DND-41 (cell line): ENCODE data around the gene PCDH9.

Source experiments
- ATAC-seq: fragments of 200-7000 bp; cut with Tn5 transposase; 3 replicates; pipeline ENCODE4 v1.9.1; 2021; ENCODE audit warnings: low read depth; ENCODE audit not compliant: insufficient read depth
- DNase-seq: peaks from one replicate; pipeline ENCODE4 v3.0.0-alpha.2; 2020
- H2AFZ ChIP-seq: 2 replicates; pipeline ENCODE4 v1.6.0; 2012; ENCODE audit warnings: low read depth, low read length
- H3K27ac ChIP-seq: 2 replicates; pipeline ENCODE4 v1.5.1; 2012; ENCODE audit warnings: low read length, inconsistent platforms
- H3K27me3 ChIP-seq: fragments of 200-600 bp; sonication (generic); 2 replicates; pipeline ENCODE4 v1.6.0; 2012; ENCODE audit warnings: low read length, mild to moderate bottlenecking, inconsistent platforms; ENCODE audit not compliant: insufficient read depth, poor library complexity
- H3K36me3 ChIP-seq: 2 replicates; pipeline ENCODE4 v1.5.1; 2012; ENCODE audit warnings: low read length, inconsistent platforms; ENCODE audit not compliant: insufficient read depth
- H3K4me1 ChIP-seq: 2 replicates; pipeline ENCODE4 v1.5.1; 2012; ENCODE audit warnings: mild to moderate bottlenecking, low read length; ENCODE audit not compliant: insufficient read depth
- H3K4me2 ChIP-seq: 2 replicates; pipeline ENCODE4 v1.6.0; 2012; ENCODE audit warnings: mild to moderate bottlenecking, moderate library complexity, low read length, inconsistent platforms; ENCODE audit not compliant: insufficient read depth
- H3K4me3 ChIP-seq, 2 experiments: fragments of 200-600 bp in 1 of 2; shearing (Covaris generic) in 1 of 2; 2 replicates each; pipeline ENCODE4 v1.5.1; 2012 to 2016; ENCODE audit warnings: inconsistent platforms in 2 of 2, low read length in 2 of 2, mild to moderate bottlenecking in 2 of 2, low read depth in 1 of 2, moderate library complexity in 1 of 2
- H3K79me2 ChIP-seq: 2 replicates; pipeline ENCODE4 v1.6.0; 2012; ENCODE audit warnings: low read length, inconsistent platforms; ENCODE audit not compliant: insufficient read depth
- H3K9ac ChIP-seq: 2 replicates; pipeline ENCODE4 v1.6.0; 2012; ENCODE audit warnings: low read depth, mild to moderate bottlenecking, inconsistent platforms, low read length, moderate library complexity
- H3K9me3 ChIP-seq: 2 replicates; pipeline ENCODE4 v1.5.1; 2012; ENCODE audit warnings: low read length, moderate library complexity, mild to moderate bottlenecking, inconsistent platforms; ENCODE audit not compliant: insufficient read depth, severe bottlenecking
- H4K20me1 ChIP-seq: 2 replicates; pipeline ENCODE4 v1.6.0; 2012; ENCODE audit warnings: low read length; ENCODE audit not compliant: insufficient read depth
- CTCF ChIP-seq: IDR thresholded peaks from 2 replicates; pipeline ENCODE4 v1.5.1; 2012; ENCODE audit warnings: borderline replicate concordance, low read length, moderate library complexity, mild to moderate bottlenecking; ENCODE audit not compliant: poor library complexity, severe bottlenecking; ENCODE audit errors: extremely low read depth
- EZH2 ChIP-seq: IDR thresholded peaks from 3 replicates; pipeline ENCODE4 v1.6.1; 2012; ENCODE audit warnings: borderline replicate concordance, low read depth, mild to moderate bottlenecking, moderate library complexity, low read length, inconsistent platforms; ENCODE audit not compliant: severe bottlenecking

PCDH9 gene

GRCh38 chr13:66809485-66809884 lies 420.7 kb downstream of the PCDH9 start:
- no peaks in the 10 kb centered on the region for H3K9me3 ChIP-seq
- H3K36me3 ChIP-seq = no peaks in the 10 kb centered on the region
- no peak overlapping the region for H3K9ac ChIP-seq
- H3K27ac ChIP-seq = no peak overlapping the region
- no peak overlapping the region for H3K4me2 ChIP-seq
- H4K20me1 ChIP-seq = no peaks in the 10 kb centered on the region
- no peaks in the 10 kb centered on the region for H3K4me1 ChIP-seq
- H2AFZ ChIP-seq = no peak overlapping the region
- DNase-seq (no peak), ATAC-seq (no peak)
- H3K4me3 ChIP-seq = no peak overlapping the region
- no peaks in the 10 kb centered on the region for H3K79me2 ChIP-seq
- TF ChIP-seq CTCF (no peak), EZH2 (no peak)
- no peaks in the 10 kb centered on the region for H3K27me3 ChIP-seq

GRCh38 chr13:66807251-66807650 lies 422.9 kb downstream of the PCDH9 start:
- H3K27ac ChIP-seq = no peak overlapping the region
- H3K4me2 ChIP-seq = no peak overlapping the region
- H3K4me3 ChIP-seq = no peak overlapping the region
- H3K79me2 ChIP-seq = no peaks in the 10 kb centered on the region
- H3K36me3 ChIP-seq = no peaks in the 10 kb centered on the region
- DNase-seq (no peak), ATAC-seq (no peak)
- no peaks in the 10 kb centered on the region for H3K4me1 ChIP-seq
- no peaks in the 10 kb centered on the region for H3K9me3 ChIP-seq
- no peak overlapping the region for H3K9ac ChIP-seq
- H2AFZ ChIP-seq = no peak overlapping the region
- H4K20me1 ChIP-seq = no peaks in the 10 kb centered on the region
- TF ChIP-seq EZH2 (no peak), CTCF (no peak)
- H3K27me3 ChIP-seq = no peaks in the 10 kb centered on the region

DNA sequence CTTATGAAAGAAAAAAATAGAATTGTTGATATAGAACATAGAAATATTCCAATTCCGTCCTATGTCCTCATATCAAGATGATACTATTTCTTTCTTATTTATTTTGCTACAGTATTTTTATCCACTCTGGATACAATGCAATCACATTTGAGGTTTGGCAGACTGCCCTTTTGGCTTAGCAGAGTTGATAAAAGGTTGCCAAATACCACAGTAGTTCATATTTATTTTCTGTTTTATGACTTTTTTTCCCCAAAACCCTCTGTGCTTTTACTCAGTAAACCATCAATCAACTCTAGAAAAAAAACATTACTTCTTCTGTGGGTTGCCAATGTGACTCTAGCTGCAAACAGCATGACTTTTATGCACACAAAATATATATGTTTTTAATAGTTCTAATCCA lies 424.5 kb downstream of the PCDH9 start:
- Histone ChIP-seq H3K4me1 (no peaks in the 10 kb centered on the region), H3K9me3 (no peaks in the 10 kb centered on the region), H3K36me3 (no peaks in the 10 kb centered on the region), H2AFZ (no peak overlapping the region), H3K79me2 (no peaks in the 10 kb centered on the region), H3K4me3 (no peak overlapping the region), H3K27me3 (no peaks in the 10 kb centered on the region), H3K9ac (no peak overlapping the region), H3K27ac (no peak overlapping the region), H4K20me1 (no peaks in the 10 kb centered on the region), H3K4me2 (no peak overlapping the region)
- ATAC-seq (no peak), DNase-seq (no peak)
- TF ChIP-seq CTCF (no peak), EZH2 (no peak)

GRCh38 chr13:66803808-66804456 lies 426.2 kb downstream of the PCDH9 start:
- Histone ChIP-seq H3K27ac (no peak overlapping the region), H3K27me3 (no peaks in the 10 kb centered on the region), H2AFZ (no peak overlapping the region), H3K9me3 (no peaks in the 10 kb centered on the region), H3K36me3 (no peaks in the 10 kb centered on the region), H3K9ac (no peak overlapping the region), H4K20me1 (no peaks in the 10 kb centered on the region), H3K4me3 (no peak overlapping the region), H3K4me1 (no peaks in the 10 kb centered on the region), H3K79me2 (no peaks in the 10 kb centered on the region), H3K4me2 (no peak overlapping the region)
- DNase-seq (no peak), ATAC-seq (no peak)
- TF ChIP-seq EZH2 = no peak
- TF ChIP-seq CTCF = no peak
